ENCODE results near the gene GALNT14.

GALNT14 gene

DNA sequence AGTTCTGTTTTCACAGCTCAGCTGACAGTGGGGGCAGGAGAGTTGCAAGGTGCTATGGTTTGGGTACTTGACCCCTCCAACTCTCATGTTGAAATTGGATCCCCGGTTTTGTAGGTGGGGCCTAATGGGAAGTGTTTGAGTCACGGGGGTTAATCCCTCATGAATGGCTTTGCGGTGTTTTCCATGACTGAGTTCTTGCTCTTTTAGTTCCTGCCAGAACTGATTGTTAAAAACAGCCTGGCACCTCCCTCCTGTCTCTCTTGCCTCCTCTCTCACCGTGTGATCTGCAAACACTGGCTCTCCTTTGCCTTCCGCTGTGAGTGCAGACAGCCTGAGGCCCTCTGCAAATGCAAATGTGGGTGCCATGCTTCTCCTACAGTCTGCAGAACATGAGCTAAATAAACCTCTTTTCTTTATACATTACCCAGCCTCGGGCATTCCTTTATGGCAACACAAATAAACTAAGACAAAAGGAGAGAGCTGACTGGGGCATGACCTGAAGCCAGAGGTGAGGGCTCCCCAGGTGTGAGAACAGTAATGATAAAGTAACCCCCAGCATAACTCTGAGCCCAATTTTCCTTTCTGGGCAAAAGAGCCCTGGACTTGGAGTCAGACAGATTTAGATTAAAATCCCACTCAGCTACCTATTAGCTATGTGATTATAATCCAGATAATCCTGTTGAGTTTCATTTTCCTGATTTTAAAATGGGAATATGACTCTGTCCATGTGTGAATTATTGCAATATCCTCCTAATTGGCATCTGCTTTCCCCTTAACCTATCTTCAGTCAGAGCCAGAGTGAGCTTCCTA, 266.1 kb downstream of the GALNT14 start:
- FAIRE-seq = no peak
- DNase-seq (ENCODE audit: extremely low spot score, insufficient read length, low read depth) = no peak

DNA sequence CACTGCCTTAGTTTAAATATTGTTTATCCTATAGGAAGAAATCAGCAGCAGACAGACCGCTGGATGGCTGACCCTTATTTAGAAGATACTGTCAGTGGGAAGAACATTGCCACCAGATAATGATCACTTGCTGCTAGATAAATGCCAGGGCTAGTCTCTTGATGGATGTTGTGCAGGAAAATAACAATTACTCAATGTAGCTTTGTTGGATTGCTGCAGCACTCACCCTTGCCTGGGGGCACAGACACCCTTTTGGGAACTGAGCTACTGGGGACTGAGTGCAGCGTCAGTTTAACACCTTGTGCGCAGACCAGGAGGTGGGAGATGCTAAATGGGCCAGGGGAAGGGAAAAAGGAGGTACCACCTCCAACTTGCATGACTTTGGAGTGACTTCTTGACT, 266.8 kb downstream of the GALNT14 start:
- DNase-seq (ENCODE audit: extremely low spot score, insufficient read length, low read depth) (no peak), FAIRE-seq (no peak)

DNA sequence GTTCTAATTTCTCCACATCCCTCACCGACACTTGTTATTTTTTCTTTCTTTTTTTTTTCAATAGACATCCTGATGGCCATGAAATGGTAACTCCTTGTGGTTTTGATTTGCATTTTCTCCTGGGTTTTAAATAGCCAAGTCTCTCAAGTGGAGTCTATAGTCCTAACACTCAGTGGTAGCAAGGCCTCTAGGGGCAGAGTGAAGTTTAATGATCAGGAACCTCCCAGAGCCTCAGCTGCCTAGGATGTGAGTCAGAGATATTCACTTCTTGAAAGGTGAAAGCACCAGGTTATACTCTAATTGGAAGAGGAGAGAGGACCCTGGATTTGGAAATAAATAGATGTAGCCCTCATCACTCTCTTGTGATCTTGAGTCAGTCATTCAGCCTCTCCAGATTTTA, 268.3 kb downstream of the GALNT14 start:
- no peak for FAIRE-seq
- no peak for DNase-seq (ENCODE audit: extremely low spot score, insufficient read length, low read depth)

DNA sequence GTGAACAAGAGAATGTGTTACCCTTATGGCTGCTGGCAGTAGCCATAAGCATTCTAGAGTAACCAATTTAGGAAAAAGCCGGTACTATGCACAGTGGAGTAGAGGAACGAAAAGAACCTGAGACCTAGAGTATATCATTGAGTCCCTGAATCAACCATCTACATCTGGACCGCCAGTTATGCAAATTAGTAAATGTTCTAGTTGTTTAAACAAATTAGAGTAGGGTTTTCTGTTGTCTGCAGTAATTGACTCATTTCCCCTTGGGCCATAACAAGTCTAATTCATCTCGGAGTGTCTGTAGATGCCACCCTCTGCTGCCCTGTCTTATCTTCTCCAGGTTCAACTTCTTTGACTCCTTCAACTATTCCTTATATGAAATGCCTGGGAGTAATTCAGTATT, 270.9 kb downstream of the GALNT14 start:
- FAIRE-seq (no peak), DNase-seq (ENCODE audit: extremely low spot score, insufficient read length, low read depth) (no peak)

DNA sequence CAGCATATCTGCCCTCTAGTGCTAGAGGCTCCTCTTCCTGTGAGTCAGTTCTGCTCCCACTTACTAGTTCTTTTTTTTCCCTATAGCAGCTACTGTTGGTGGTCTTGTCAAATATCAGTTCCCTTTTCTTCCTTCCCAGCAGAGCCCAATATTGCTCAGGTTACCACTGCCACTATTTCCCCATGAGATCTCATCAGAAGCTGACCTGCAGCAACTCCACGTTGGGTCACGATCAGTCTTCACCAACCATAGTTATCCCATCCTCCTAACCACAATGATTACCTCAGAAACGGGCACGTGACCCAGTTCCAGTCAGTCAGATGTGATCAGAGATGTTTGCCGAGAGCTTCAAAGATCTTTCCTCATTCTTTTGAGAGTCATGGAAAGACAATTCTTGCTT, 271.3 kb downstream of the GALNT14 start:
- no peak for FAIRE-seq
- no peak for DNase-seq (ENCODE audit: extremely low spot score, insufficient read length, low read depth)

DNA sequence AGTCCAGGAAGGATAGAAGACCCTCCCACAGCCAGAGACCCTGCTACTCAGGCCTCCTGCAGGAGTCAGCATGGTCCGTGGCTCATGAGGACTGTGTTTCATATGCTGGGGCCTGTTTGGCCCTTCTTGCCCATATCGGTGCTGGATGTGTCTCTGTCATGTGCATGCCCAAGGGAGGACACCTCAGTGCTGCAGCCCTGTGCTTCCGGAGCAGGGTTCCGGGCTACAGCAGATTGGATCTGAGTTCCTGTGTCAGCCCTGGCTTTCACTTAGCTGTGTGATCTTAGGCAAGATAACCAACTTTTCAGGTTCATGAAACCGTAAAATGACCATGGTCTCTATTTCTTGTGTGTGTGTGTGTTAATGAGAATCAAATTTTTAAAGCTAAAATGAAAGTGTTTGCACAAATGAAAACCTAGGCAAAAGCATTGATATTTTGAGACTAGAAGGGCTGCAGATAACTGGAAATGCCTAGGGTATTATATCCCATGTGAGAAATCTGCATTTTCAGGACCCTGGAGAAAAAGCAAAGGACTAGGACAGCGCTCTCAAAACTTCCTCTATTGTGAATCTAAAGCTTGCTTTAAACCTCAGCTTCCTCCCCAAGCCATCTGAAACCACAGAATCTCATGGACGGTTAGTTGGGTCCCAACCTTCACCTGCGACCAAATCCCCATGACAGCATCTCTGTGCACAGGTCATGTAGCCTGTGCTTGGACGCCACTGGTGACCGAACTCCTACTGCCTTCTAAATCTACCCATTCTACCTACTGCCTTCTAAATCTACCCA, 272.2 kb downstream of the GALNT14 start:
- FAIRE-seq = no peak
- DNase-seq (ENCODE audit: extremely low spot score, insufficient read length, low read depth) = no peak

DNA sequence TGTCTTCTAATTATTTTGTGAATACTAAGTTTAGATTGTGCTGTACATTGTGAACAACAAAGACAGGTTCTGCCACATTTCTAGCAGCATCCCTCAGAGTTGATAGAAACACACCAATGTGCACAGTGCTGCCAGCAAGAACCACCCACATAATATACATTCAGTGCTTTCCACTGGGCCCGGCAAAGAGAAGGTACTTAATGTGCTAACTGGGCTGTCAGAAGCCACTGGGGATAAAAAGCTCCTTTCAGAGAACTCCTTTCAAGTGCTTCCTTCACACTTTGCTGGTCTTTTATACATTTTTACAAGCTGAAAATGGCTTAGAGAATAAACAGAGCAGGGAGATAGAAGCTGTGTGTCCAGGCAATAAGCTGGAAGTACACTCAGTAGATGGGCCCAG, 273.0 kb downstream of the GALNT14 start:
- FAIRE-seq = no peak
- DNase-seq (ENCODE audit: extremely low spot score, insufficient read length, low read depth) = no peak

DNA sequence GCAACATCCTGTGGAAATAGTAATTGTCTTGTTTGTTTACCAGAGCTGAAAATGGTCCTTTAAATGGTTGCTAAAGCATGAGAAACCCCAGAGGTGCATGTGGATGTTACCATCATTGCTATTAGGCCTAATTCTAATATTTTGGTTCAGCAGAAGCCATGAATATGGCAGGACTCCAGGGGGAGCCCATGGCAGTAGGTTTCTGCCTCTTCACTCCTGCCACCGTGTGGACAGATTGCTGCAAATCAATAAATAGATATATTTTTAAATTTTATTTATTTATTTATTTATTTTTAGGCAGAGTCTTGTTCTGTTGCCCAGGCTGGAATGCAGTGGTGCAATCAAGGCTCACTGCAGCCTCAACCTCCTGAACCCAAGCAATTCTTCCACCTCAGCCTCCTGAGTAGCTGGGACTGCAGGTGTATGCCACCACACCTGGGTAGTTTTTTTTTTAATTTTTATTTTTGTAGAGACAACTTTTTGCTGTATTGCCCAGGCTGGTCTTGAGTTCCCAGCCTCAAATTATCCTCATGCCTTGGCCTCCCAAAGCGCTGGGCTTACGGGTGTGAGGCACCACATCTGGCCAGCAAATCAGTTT, 276.1 kb downstream of the GALNT14 start:
- FAIRE-seq (peak; percentile 70), DNase-seq (ENCODE audit: extremely low spot score, insufficient read length, low read depth) (peak; percentile 36)

DNA sequence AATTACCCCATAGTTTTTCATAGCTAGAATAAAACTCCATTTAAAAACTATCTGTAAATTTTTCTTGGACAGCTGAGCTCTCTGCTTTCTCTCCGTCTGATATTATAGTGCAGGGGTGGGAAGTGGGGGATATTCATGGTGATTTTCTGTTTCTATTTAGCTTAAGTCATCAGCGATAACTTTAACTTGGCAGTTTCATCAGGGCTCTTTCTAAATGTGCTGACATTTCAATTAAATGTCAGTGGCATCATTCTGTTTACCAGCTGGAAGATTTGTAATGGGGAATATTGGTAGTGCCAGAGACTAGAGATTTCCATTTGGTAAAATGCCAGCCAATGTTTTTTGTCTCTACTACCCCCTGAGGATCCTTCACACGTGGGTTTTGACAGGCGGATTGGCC, 277.5 kb downstream of the GALNT14 start:
- FAIRE-seq (no peak), DNase-seq (ENCODE audit: extremely low spot score, insufficient read length, low read depth) (no peak)
